Inflammatory macrophage (primary cell): ENCODE results near the gene PTPN23.

ENCODE experiments used
- DNase-seq, 2 donors: peaks; one replicate each; pipeline ENCODE4 v3.0.0-alpha.2; 2020 to 2022

PTPN23 gene

GRCh38 chr3:47405820-47406761, 25.3 kb downstream of the PTPN23 start:
- no peak for DNase-seq

GRCh38 chr3:47406762-47407149, 25.9 kb downstream of the PTPN23 start:
- DNase-seq, result no peak

- DNase-seq, result no peak
Measured at GRCh38 chr3:47407237-47407636, 26.4 kb downstream of the PTPN23 start.

- no peak for DNase-seq
Measured at GRCh38 chr3:47407896-47408838, 27.3 kb downstream of the PTPN23 start.

GRCh38 chr3:47408839-47409229, 28.0 kb downstream of the PTPN23 start:
- no peak for DNase-seq

GRCh38 chr3:47409284-47409683, 28.5 kb downstream of the PTPN23 start:
- DNase-seq, result no peak

- DNase-seq, result no peak
Measured at GRCh38 chr3:47409688-47410416, 29.0 kb downstream of the PTPN23 start.

- no peak for DNase-seq
Measured at GRCh38 chr3:47410417-47410720, 29.5 kb downstream of the PTPN23 start.

GRCh38 chr3:47410801-47411646, 30.2 kb downstream of the PTPN23 start:
- DNase-seq, result no peak

- DNase-seq, result no peak
Measured at GRCh38 chr3:47411696-47412452, 31.1 kb downstream of the PTPN23 start.

GRCh38 chr3:47412453-47412756, 31.6 kb downstream of the PTPN23 start:
- no peak for DNase-seq

GRCh38 chr3:47412842-47413520, 32.2 kb downstream of the PTPN23 start:
- DNase-seq, result no peak

GRCh38 chr3:47413751-47414150, 32.9 kb downstream of the PTPN23 start:
- DNase-seq, result no peak

GRCh38 chr3:47414161-47414564, 33.3 kb downstream of the PTPN23 start:
- no peak for DNase-seq

GRCh38 chr3:47414666-47415587, 34.1 kb downstream of the PTPN23 start:
- no peak for DNase-seq

GRCh38 chr3:47416041-47416440, 35.2 kb downstream of the PTPN23 start:
- DNase-seq, result no peak

GRCh38 chr3:47418167-47419082, 37.6 kb downstream of the PTPN23 start:
- no peak for DNase-seq
